Smooth muscle cell (in vitro differentiated cells): ENCODE measurements around the gene NFATC3. TPM values are rescaled to one million over a fixed set of nuclear protein-coding genes. Genes with fewer than 3 reads are reported as not detected.

ENCODE experiments used
- DNase-seq: peaks from one replicate; lab custom pipeline; 2025; ENCODE audit not compliant: unreplicated experiment; lab: John Stamatoyannopoulos, UW
- H2AFZ ChIP-seq: fragments of 200-600 bp; sonication (generic); 2 replicates; pipeline ENCODE4 v1.6.0; 2016; ENCODE audit warnings: antibody characterized with exemption, low read depth, mild to moderate bottlenecking
- H3F3A ChIP-seq: fragments of 200-600 bp; sonication (generic); 2 replicates; pipeline ENCODE4 v1.6.0; 2017; ENCODE audit warnings: antibody characterized with exemption, low read depth
- H3K27ac ChIP-seq: fragments of 200-600 bp; sonication (generic); 2 replicates; pipeline ENCODE4 v1.5.1; 2016; ENCODE audit warnings: low read depth, mild to moderate bottlenecking
- H3K27me3 ChIP-seq: fragments of 200-600 bp; sonication (generic); 2 replicates; pipeline ENCODE4 v1.6.1; 2016; ENCODE audit warnings: low read depth, mild to moderate bottlenecking
- H3K36me3 ChIP-seq: fragments of 200-600 bp; sonication (generic); 2 replicates; pipeline ENCODE4 v1.5.1; 2016; ENCODE audit warnings: low read depth
- H3K4me1 ChIP-seq: fragments of 200-600 bp; sonication (generic); 2 replicates; pipeline ENCODE4 v1.5.1; 2016; ENCODE audit warnings: low read depth
- H3K4me2 ChIP-seq: fragments of 200-600 bp; sonication (generic); 2 replicates; pipeline ENCODE4 v1.6.0; 2016; ENCODE audit warnings: mild to moderate bottlenecking
- H3K4me3 ChIP-seq: fragments of 200-600 bp; sonication (generic); 2 replicates; pipeline ENCODE4 v1.5.1; 2016; ENCODE audit warnings: mild to moderate bottlenecking
- H3K79me2 ChIP-seq: fragments of 200-600 bp; sonication (generic); 2 replicates; pipeline ENCODE4 v1.6.0; 2016; ENCODE audit warnings: low read depth, mild to moderate bottlenecking
- H3K9ac ChIP-seq: fragments of 200-600 bp; sonication (generic); 2 replicates; pipeline ENCODE4 v1.6.0; 2016; ENCODE audit warnings: low read depth
- H3K9me3 ChIP-seq: fragments of 200-600 bp; sonication (generic); replicated peaks from 2 replicates; pipeline ENCODE4 v1.5.1; 2016; ENCODE audit warnings: low read depth
- H4K20me1 ChIP-seq: fragments of 200-600 bp; sonication (generic); 2 replicates; pipeline ENCODE4 v1.6.0; 2016; ENCODE audit warnings: low read depth
- WGBS: methylation state at CpG from one replicate; pipeline ENCODE4 v1.1.7; 2016; ENCODE audit warnings: low lambda C conversion rate; 5-methylcytosine and 5-hydroxymethylcytosine counted together
- polyA plus RNA-seq: library from polyadenylated mRNA; unstranded; fragments of >200 nt; fragmentation: Nextera tagmentation; extraction: Ambion mirVana; gene quantifications from 2 replicates; pipeline ENCODE4 v1.2.1, GENCODE V29; 2016
- total RNA-seq: library from RNA; depleted of rRNA; stranded (reverse); fragments of >200 nt; gene quantifications from 2 replicates; pipeline ENCODE4 v1.2.3, GENCODE V29; 2014
- TF ChIP-seq, protein P1 (sequence below): fragments of 200-600 bp; sonication (generic); IDR thresholded peaks from 2 replicates; pipeline ENCODE4 v1.5.1; 2017; ENCODE audit warnings: borderline replicate concordance, mild to moderate bottlenecking, antibody characterized with exemption; ENCODE audit not compliant: insufficient read depth, poor library complexity, severe bottlenecking

NFATC3 gene
- total and polyA plus RNA-seq, 2 experiments from 2014 or later = 14.7 to 30.2 TPM

DNA sequence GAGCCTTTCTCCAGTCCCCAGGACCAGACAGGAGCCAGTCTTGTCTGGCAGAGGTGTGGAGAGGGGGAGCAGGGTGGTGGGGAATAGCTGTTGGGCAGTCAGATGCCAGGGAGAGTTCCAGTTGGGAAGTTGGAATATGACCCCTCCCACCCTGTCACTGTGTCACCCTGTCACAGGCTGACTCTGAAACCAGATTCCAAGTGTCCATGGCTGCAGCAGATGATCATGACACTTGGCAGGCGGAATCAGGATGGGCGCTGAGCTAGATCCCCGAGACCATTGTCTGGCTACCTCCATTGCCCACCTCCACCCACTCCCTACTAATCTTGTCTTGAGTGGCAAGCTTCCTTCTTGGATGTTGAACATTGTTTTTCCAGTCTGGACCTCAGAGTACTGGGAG, 9.2 kb upstream of the NFATC3 start:
- Histone ChIP-seq H3K27me3 (no peaks in the 10 kb centered on the region), H3F3A (no peaks in the 10 kb centered on the region), H3K9ac (no peak overlapping the region), H3K4me1 (no peaks in the 10 kb centered on the region), H3K4me2 (no peak overlapping the region), H3K27ac (no peak overlapping the region), H2AFZ (no peak overlapping the region), H3K79me2 (no peaks in the 10 kb centered on the region), H3K4me3 (no peak overlapping the region), H4K20me1 (no peaks in the 10 kb centered on the region), H3K9me3 (no peaks in the 10 kb centered on the region), H3K36me3 (no peaks in the 10 kb centered on the region)
- TF ChIP-seq, protein P1, sequence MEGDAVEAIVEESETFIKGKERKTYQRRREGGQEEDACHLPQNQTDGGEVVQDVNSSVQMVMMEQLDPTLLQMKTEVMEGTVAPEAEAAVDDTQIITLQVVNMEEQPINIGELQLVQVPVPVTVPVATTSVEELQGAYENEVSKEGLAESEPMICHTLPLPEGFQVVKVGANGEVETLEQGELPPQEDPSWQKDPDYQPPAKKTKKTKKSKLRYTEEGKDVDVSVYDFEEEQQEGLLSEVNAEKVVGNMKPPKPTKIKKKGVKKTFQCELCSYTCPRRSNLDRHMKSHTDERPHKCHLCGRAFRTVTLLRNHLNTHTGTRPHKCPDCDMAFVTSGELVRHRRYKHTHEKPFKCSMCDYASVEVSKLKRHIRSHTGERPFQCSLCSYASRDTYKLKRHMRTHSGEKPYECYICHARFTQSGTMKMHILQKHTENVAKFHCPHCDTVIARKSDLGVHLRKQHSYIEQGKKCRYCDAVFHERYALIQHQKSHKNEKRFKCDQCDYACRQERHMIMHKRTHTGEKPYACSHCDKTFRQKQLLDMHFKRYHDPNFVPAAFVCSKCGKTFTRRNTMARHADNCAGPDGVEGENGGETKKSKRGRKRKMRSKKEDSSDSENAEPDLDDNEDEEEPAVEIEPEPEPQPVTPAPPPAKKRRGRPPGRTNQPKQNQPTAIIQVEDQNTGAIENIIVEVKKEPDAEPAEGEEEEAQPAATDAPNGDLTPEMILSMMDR = no peak
- no peak for DNase-seq
- WGBS = 98% methylated on average over 3 of the region's 3 CpGs

DNA sequence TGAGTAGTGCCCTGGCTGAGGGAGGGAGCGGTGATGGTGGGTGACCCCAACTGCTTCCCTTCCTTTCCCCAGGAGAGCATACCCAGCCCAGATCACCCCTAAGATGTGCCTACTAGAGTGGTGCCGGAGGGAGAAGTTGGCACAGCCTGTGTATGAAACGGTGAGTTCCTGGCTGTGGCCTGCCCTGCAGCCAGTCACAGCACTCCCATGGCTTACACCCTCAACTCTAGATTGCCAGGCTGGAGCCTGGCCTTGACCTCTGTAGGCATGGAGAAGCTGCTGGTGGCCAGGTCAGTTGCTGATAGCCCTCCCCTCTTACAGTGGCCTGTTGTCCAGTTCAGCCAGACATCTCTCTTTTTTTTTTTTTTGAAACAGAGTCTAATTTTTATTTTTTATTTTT, 8.6 kb upstream of the NFATC3 start:
- Histone ChIP-seq H3K4me3 (no peak overlapping the region), H3K4me2 (no peak overlapping the region), H3K9ac (no peak overlapping the region), H3F3A (no peaks in the 10 kb centered on the region), H2AFZ (no peak overlapping the region), H3K27me3 (no peaks in the 10 kb centered on the region), H3K79me2 (no peaks in the 10 kb centered on the region), H3K27ac (no peak overlapping the region), H3K36me3 (no peaks in the 10 kb centered on the region), H3K4me1 (no peaks in the 10 kb centered on the region), H4K20me1 (no peaks in the 10 kb centered on the region), H3K9me3 (no peaks in the 10 kb centered on the region)
- TF ChIP-seq, protein P1 = no peak
- DNase-seq = no peak
- WGBS = 98% methylated on average over 3 of the region's 3 CpGs

DNA sequence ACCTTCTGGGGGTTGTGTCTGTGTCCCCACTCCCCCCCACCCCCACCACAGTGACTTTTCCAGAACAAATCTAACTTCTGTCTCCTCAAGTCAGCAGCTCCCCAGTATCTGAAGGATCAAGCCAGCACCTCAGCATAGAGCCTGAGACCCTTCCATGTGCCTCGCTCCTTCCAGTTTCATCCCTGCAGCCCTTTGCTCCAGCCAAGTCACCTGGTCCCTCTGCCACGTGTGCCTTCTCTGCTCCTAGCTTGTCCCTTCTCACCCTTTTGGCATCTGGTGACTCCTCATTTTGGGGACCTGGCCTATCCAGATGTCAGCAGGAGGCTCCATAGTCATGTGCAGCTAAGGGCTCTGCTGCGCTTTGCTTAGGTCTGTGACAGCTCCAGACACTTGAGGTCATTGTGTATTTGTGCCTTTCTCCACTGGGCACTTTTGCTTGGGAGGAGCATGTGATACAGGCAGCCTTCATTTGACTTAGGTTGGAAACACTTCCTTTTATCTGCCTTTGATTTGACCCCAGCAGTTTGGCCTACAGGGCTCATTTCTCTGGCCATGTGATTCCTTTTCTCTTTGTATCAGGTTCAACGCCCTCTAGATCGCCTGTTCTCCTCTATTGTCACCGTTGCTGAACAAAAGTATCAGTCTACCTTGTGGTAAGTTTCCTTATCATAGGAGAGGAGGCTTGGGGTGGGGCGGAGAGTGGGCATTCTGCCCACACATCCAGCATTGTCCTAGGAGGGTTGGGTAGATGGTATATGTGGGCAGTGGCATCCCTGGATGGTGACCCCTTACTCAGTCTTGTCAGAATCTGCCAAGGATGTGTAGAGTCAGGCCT, 7.1 kb upstream of the NFATC3 start:
- Histone ChIP-seq H3K27me3 (no peaks in the 10 kb centered on the region), H4K20me1 (no peaks in the 10 kb centered on the region), H3K4me3 (no peak overlapping the region), H3K4me2 (no peak overlapping the region), H3K4me1 (no peaks in the 10 kb centered on the region), H3K9ac (no peak overlapping the region), H2AFZ (no peak overlapping the region), H3K9me3 (no peaks in the 10 kb centered on the region), H3F3A (peaks cover 2% of the 10 kb centered on the region), H3K36me3 (no peaks in the 10 kb centered on the region), H3K79me2 (no peaks in the 10 kb centered on the region), H3K27ac (no peak overlapping the region)
- TF ChIP-seq, protein P1 = no peak
- 97% methylated on average over 7 of the region's 7 CpGs for WGBS
- DNase-seq = no peak
